T-helper 1 cell (primary cell): Measurements from ENCODE around the gene CLIC3.

Source experiments
- DNase-seq, 5 donors: peaks; one replicate each; pipeline ENCODE4 v3.0.0-alpha.2; 2012 to 2020

The CLIC3 gene

DNA sequence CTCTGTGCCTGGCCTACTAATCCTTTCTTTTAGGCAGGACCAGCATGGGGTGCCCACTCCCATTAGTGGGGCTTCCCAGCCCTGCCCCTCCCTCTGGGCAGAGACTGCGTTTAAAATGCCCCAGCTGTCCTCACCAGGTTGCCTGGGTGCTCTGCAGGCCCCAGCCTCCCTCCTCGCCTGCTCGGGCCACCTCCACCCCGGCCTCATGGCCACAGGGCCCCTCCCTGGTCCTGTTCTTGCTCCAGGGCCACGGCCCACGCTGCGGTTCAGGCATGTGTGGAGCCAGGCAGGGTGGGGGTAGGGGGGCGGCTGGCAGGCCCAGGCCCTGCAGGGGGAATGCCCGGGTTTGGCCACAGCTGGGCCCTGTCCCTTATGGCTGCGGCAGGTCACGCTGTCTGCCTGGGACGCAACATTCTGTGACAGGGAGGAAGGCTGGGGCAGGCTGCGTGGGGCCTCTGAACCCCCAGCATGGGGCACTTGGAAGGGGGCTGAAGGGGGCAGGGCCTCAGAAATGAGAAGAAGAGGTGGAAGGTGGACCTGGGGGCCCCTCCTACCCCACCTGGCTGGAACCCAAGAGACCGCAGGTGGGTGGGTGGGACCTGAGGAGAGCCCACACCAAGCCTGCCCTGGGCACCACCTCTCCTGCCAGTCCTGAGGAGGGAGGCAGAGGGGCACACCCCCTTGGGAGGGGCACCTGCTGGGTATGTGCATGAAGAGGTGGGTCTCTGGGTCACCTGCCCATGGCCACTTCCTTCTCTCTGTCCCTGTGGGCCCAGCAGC, 44.6 kb downstream of the CLIC3 start, which contains the start of gene LCN12:
LCN12 (plus strand) TSS at position 733 of the 780 bp plus-strand sequence. CDS start 55 bp downstream, outside the sequence.
- DNase-seq = peak in 1 of 5 donors; percentile 10

- no peak for DNase-seq
Measured at GRCh38 chr9:136950656-136951276, 45.6 kb downstream of the CLIC3 start.

GRCh38 chr9:136949817-136950655, 46.3 kb downstream of the CLIC3 start:
- DNase-seq = peak; percentile 93 to 96 (median 94)

GRCh38 chr9:136949239-136949816, 47.0 kb downstream of the CLIC3 start:
- peak in 1 of 5 donors; percentile 7 for DNase-seq

GRCh38 chr9:136947955-136948510, 48.3 kb downstream of the CLIC3 start:
- peak in 1 of 5 donors; percentile 13 for DNase-seq

DNA sequence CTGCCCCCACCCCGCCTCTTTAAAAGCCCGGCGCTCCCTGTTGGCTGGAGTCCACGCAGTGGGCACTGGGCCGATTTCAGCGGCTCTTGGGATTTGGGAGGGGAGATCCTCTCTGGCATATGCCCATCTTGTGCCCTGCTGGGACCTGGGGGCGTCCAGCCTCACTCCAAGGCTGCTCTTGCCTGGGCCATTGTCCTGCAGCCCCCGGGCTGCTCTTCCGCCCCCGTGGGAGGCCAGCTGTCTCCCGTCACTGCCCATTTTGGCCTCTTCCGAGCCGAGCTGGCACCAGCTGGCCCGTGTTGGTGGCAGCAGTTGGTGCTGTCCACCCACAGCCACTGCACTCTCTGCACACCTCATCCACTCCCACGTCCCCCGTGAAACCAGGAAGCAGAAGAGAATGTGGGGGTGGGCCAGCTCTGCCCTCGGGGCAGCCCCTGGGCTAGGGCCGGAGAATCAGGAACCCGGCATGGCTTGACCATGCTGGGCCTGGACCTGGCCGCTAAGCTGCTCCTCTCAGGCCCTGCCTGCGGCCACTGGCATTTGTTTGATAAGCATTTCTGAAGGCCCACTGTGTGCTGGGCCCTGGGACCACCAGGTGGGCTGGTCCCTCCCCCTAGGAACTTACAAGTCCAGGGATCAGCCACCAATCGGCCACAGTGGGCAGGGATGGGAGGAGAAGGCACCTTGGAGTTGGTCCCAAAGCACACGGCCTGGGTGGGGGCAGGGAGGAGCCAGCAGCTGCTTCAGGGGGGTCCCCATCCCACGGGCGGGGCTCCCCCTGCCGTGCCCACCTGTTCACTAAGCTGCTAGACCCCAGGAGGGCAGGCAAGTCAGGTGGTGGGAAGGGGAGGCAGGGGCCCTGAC, 49.1 kb downstream of the CLIC3 start:
- DNase-seq = peak in 1 of 5 donors; percentile 12

GRCh38 chr9:136946228-136947027, 49.9 kb downstream of the CLIC3 start:
- peak in 1 of 5 donors; percentile 12 for DNase-seq

DNA sequence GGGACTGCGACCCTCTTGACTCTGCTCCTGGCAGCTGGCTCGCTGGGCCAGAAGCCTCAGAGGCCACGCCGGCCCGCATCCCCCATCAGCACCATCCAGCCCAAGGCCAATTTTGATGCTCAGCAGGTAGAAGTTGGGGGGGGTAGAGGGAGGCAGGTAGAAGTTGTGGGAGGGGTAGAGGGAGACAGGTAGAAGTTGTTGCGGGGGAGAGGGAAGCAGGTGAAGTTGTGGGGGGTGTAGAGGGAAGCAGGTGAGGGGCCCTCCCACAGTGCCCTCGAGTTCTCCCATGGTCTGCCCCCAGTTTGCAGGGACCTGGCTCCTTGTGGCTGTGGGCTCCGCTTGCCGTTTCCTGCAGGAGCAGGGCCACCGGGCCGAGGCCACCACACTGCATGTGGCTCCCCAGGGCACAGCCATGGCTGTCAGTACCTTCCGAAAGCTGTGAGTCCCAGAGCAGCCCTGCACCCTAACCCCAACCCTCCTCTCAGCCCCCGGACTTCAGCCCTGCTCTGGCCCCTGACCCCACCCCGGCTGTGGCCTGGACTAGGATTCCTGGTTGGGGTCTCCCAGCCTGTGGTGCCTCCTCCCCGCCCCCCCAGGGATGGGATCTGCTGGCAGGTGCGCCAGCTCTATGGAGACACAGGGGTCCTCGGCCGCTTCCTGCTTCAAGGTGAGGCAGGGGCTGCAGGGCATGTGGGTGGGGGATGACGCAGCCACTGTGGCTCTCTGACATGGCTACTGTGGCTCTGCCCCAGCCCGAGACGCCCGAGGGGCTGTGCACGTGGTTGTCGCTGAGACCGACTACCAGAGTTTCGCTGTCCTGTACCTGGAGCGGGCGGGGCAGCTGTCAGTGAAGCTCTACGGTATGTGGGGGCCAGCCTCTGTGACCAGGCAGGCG, 50.8 kb downstream of the CLIC3 start:
- peak in 1 of 5 donors; percentile 13 for DNase-seq
